Subcutaneous adipose tissue (tissue), 4 donors: Measurements from ENCODE around the gene MAL. TPM values are rescaled to one million over a fixed set of nuclear protein-coding genes. Genes with fewer than 3 reads are reported as not detected.

Experiments used
- total RNA-seq, 4 donors: library from RNA; depleted of rRNA; stranded (reverse); fragments of >200 nt; gene quantifications; one replicate each; pipeline ENCODE4 v1.1.0, GENCODE V29; 2016
- TF ChIP-seq, protein P1 (sequence below): fragments of 450-650 bp; IDR thresholded peaks from one replicate; pipeline ENCODE4 v1.5.1; 2016; ENCODE audit warnings: low read depth, mild to moderate bottlenecking, control low read depth, antibody characterized with exemption, moderate library complexity

Gene MAL
- total RNA-seq, 4 donors from 2014 or later, result not detected

DNA sequence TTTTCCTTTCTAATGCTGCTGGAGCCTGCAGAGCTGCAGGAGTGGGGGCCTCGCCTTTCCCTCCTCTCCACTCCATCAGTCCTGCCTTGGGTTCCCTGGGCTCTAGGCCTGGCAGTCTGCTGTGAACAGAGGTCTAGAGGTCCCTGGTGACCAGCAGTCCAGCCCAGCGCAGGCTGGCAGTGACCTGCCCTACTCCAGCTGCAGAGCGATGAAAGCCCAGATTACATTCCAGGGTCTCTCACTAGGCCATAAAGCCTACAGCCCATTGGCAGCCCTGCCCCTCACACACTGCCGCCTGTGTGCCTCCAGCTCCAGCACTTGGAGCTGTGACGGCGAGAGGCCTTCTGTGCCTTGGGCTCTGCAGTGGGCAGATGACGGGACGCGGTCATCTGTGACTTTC lies 14.8 kb upstream of the MAL start:
- TF ChIP-seq, protein P1, sequence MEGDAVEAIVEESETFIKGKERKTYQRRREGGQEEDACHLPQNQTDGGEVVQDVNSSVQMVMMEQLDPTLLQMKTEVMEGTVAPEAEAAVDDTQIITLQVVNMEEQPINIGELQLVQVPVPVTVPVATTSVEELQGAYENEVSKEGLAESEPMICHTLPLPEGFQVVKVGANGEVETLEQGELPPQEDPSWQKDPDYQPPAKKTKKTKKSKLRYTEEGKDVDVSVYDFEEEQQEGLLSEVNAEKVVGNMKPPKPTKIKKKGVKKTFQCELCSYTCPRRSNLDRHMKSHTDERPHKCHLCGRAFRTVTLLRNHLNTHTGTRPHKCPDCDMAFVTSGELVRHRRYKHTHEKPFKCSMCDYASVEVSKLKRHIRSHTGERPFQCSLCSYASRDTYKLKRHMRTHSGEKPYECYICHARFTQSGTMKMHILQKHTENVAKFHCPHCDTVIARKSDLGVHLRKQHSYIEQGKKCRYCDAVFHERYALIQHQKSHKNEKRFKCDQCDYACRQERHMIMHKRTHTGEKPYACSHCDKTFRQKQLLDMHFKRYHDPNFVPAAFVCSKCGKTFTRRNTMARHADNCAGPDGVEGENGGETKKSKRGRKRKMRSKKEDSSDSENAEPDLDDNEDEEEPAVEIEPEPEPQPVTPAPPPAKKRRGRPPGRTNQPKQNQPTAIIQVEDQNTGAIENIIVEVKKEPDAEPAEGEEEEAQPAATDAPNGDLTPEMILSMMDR, result no peak

DNA sequence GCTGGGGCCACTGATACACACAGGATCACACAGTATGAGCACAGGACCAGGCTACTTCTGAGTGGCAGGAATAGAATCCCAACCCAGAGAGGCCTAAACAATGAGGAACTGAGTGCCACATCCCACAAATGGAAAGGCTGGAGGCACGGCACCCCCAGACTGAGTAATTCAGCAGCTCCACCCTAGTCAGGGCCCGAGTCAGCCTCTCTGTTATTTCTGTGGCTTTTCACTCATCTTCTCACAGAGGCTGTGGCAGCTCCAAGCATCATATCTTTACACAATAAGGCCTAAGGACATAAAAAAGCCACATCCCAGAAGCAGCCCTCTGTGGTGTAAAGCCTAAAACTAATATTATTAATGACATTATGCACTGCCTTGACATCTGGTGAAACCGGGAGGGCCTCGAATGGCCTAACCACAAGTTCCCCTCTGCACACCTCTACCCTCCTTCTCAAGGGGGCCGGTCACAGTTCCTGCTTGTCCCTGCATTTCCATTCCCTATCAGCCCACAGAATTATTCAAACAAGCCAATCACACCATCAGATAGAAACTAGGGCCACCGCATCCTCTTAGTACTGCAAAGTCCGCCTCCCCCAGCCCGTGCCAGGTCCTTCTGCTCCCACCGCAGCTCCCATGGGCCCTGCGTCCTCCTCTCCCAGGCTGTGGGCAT lies 12.5 kb upstream of the MAL start:
- TF ChIP-seq, protein P1, result no peak

DNA sequence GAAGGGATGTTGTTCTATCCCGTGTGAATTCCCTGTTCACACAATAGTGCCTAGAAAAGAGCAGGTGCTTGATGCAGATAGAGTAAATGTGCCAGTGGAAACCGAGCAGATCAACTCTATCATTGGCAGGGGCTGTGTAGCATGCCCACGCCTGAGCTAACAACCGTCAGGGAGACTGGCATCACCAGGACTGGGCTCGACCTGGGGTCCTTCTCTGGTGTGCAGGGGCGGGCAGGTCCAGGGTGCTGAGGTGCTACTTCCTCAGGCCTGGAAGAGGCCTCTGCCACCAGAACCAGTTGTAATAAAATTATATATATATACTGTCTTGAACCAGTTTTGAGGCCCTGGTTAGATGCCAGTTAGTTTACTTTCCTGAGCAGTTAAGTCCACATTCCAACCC lies 11.8 kb upstream of the MAL start:
- TF ChIP-seq, protein P1, result no peak

DNA sequence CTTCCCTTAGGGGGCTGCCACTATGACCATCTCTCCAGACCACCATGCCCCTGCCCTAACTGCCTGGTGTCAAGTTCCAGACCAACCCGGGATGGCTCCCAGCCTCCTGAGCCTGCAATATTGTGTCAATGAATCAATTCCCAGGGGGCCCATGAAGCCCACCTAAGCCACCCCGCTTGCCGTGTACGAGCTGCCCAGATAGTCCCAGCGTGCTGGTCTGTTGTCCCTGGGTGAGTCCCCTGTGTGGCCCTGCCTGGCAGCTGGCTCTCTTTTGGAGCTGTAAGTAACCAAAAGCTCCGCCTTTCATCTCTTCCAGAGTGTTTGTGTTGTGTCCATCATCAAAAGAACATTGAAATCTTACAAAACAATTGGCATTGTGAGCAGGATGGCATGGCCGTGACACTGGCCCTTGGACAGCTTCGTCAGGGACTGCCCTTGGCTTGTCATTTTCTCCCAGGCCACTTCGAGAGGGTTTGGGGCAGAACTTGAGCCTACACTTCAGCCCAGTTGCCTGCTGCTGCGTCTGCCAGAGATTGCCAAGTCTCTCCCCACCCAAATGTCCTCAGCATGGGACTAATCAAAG lies 11.3 kb upstream of the MAL start:
- TF ChIP-seq, protein P1, result no peak

DNA sequence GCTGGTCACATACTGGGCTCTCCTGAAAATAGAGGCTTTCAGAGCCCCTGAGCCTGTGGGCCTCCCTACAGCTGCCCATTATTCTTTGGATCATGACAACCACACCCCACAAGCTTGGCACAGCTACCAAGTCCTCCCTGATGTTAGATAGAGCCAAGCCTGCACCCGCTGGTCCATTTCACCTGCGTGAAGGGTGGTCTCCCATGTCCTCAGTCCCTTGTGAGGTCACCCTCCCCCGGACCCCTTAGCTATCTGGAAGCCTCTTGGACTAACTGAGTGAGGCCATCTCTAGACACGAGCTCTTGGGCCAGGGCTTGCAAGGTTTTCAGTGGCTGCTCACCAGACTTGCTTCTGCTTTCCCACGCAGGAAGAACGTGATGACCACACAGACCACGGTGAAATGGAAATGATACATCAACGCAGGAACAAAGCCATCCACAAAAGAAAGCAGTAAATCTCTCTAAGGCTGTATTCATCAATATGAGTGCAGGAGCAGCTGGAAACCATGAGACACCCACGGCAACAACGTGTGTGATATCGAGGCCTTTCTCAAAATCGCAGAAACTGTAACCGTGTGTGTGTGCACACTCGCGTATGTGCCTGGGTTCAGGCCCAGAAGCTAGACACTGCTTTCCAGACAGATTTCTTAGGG lies 10.1 kb upstream of the MAL start:
- TF ChIP-seq, protein P1, result no peak

DNA sequence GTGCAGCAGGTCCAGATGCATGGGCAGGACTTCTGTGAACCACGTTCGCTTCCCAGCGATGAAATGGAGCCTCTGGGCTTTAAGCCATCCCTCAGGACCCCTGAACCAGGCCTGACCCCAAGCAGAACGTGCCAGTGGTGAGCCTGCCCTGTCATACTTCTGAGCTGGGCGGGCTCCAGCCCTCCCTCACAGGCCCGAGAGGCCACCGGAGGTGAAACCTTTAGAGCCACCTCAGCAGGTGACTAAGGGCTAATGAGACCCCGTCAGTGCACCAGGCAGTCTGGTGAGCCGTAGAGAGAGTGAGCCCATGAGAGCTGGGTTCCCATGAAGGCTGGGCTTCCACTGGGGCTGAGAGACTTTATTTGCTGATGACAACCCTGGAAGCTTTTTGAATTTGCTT lies 8.9 kb upstream of the MAL start:
- TF ChIP-seq, protein P1, result no peak

DNA sequence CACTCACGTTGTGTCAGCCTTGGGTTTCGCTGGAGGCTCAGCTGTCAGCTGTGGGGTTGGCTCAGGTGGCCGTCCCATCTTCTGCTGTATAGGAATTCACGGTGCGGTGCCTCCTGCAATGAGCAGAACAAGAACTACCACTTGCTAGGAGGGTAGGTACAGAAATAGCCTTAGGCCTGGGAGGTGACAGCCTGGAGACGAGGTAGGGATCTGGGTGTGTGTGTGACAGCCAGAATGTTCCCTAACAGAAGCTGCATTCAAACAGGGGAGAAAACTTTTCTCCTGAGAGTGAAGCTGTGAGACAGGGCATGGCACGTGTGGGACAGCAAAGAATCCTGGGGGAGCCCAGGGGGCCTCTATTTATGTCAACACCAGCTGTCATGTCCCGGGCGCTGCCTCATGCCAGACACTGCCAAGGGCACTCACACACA lies 8.4 kb upstream of the MAL start:
- TF ChIP-seq, protein P1, result no peak
